Stimulated activated CD8-positive, alpha-beta memory T cell treated with anti-CD3 and anti-CD28 coated beads, Interleukin-7, amount 100 ng/mL, for 1 hour (primary cell): ENCODE measurements around the gene INTS11.
"Not testable (repeated sequence)": the region's sequence is repeated elsewhere in the genome, so short reads cannot be mapped to it uniquely, and the experiment has no call there.

Source experiments
- DNase-seq, 2 donors: peaks; one replicate each; pipeline ENCODE4 v3.0.0-alpha.2; 2020; ENCODE audit warnings: low read depth in 2 of 2

The INTS11 gene

GRCh38 chr1:1324524-1325287 lies at the start of gene INTS11, which contains the start of gene CPTP:
TSS of gene INTS11 (minus strand) at chr1:1324660. CDS start at chr1:1324608, 52 bp downstream.
TSS of gene CPTP (plus strand) at chr1:1324802. CDS start at chr1:1326911, 2,109 bp downstream.
- DNase-seq, result peak; percentile 90 to 92

- DNase-seq, result no peak
These were observed 49.5 kb upstream of the INTS11 start for GRCh38 chr1:1373815-1374588.

- DNase-seq, result no peak
These were observed 48.8 kb upstream of the INTS11 start for GRCh38 chr1:1373051-1373814.

GRCh38 chr1:1371746-1372711 lies 47.6 kb upstream of the INTS11 start:
- DNase-seq, result peak; percentile 58 to 63

GRCh38 chr1:1371364-1371745 lies 46.9 kb upstream of the INTS11 start:
- peak in 1 of 2 donors; percentile 15 for DNase-seq

GRCh38 chr1:1370771-1371300 lies 46.4 kb upstream of the INTS11 start:
- no peak for DNase-seq

- not testable (repeated sequence) for DNase-seq
These were observed 45.6 kb upstream of the INTS11 start for GRCh38 chr1:1370094-1370493.

- no peak for DNase-seq
These were observed 42.9 kb upstream of the INTS11 start for GRCh38 chr1:1367315-1367714.

- no peak for DNase-seq
These were observed 42.2 kb upstream of the INTS11 start for GRCh38 chr1:1366699-1367066.

GRCh38 chr1:1365875-1366698 lies 41.6 kb upstream of the INTS11 start:
- DNase-seq, result no peak

- no peak for DNase-seq
These were observed 39.8 kb upstream of the INTS11 start for GRCh38 chr1:1364266-1364665.

- no peak for DNase-seq
These were observed 37.5 kb upstream of the INTS11 start for GRCh38 chr1:1361982-1362423.

GRCh38 chr1:1361233-1361981 lies 36.9 kb upstream of the INTS11 start:
- no peak for DNase-seq

- DNase-seq, result no peak
These were observed 36.2 kb upstream of the INTS11 start for GRCh38 chr1:1360506-1361169.

- DNase-seq, result no peak
These were observed 35.4 kb upstream of the INTS11 start for GRCh38 chr1:1359664-1360468.

- no peak for DNase-seq
These were observed 34.8 kb upstream of the INTS11 start for GRCh38 chr1:1359308-1359663.

GRCh38 chr1:1358433-1359271 lies 34.2 kb upstream of the INTS11 start, which contains the start of gene MXRA8:
TSS of gene MXRA8 (minus strand) at chr1:1358555. CDS start at chr1:1358504, 51 bp downstream.
- DNase-seq, result no peak
